Activated CD8-positive, alpha-beta memory T cell treated with anti-CD3 and anti-CD28 coated beads, Interleukin-2, amount 50 U/mL, for 1 hour (primary cell): ENCODE measurements around the gene EYA3.
A peak's percentile ranks its signal among the peaks of the same experiment; 100 is the strongest.

Experiments used
- DNase-seq: peaks from one replicate; pipeline ENCODE4 v3.0.0-alpha.2; 2020; ENCODE audit errors: extremely low read depth

EYA3 gene, protein sequence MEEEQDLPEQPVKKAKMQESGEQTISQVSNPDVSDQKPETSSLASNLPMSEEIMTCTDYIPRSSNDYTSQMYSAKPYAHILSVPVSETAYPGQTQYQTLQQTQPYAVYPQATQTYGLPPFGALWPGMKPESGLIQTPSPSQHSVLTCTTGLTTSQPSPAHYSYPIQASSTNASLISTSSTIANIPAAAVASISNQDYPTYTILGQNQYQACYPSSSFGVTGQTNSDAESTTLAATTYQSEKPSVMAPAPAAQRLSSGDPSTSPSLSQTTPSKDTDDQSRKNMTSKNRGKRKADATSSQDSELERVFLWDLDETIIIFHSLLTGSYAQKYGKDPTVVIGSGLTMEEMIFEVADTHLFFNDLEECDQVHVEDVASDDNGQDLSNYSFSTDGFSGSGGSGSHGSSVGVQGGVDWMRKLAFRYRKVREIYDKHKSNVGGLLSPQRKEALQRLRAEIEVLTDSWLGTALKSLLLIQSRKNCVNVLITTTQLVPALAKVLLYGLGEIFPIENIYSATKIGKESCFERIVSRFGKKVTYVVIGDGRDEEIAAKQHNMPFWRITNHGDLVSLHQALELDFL

DNA sequence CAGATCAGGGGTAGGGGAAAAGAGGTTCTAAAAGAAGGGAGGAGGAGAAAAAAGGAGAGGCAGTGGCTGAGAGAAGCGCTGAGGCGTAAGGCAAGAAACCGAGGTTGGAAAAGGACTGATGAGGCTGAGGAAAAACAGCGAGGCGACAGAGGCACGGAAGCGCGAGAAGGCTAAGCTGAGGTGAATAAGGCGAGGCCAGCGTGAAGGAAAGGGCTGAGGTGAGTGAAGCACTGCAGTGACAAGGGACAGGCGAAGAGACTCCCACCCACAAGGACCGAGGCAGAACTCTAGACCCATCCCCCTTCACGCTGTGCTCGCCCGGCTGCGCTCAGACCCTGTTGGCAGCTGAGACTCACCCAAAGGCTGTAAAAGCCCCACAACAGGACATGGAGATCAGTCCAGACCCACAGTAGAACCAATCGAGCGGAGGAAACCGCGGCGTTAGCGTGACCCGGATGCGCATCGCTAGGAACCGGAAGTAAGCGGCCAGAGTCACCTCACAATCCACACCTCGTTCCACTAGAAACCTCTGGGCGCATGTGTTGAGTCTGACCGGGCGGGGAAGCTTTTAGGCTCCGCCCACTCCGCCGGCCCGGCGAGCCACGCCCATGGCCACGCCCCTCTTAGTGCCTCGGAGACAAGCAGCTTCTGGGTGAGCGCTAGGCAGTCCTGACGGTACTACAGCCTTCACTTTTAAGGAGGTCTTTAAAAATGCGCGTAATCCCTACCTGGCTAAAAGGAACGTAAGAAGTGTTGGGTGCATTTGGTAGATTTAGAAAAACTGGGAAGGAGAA is at the start of gene EYA3:
Gene EYA3 (minus strand): TSS at position 443 of the 794 bp plus-strand sequence. CDS start 30,584 bp downstream, outside the sequence.
- peak; percentile 86 for DNase-seq

DNA sequence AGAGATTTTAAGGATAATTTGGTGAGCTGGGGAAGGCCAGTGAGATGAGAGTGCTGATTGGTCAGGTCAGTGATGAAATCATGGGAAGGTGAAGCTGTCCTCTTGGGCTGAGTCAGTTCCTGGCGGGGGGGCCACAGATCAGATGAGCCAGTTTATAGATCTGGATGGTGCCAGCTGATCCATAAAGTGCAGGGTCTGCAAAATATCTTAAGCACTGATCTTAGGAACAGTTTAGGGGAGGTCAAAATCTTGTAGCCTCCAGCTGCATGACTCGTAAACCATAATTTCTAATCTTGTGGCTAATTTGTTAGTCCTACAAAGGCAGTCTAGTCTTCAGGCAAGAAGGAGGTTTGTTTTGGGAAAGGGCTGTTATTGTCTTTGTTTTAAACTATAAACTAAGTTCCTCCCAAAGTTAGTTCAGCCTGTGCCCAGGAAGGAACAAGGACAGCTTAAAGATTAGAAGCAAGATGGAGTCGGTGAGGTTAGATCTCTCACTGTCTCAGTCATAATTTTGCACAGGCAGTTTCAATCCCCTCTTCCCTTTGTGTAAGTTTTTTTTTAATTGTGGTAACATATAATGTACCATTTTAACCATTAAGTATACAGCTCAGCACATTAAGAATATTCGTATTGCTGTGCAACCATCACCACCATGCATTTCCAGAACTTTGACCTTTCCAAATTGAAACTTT is 48.7 kb upstream of the EYA3 start:
- no peak for DNase-seq

DNA sequence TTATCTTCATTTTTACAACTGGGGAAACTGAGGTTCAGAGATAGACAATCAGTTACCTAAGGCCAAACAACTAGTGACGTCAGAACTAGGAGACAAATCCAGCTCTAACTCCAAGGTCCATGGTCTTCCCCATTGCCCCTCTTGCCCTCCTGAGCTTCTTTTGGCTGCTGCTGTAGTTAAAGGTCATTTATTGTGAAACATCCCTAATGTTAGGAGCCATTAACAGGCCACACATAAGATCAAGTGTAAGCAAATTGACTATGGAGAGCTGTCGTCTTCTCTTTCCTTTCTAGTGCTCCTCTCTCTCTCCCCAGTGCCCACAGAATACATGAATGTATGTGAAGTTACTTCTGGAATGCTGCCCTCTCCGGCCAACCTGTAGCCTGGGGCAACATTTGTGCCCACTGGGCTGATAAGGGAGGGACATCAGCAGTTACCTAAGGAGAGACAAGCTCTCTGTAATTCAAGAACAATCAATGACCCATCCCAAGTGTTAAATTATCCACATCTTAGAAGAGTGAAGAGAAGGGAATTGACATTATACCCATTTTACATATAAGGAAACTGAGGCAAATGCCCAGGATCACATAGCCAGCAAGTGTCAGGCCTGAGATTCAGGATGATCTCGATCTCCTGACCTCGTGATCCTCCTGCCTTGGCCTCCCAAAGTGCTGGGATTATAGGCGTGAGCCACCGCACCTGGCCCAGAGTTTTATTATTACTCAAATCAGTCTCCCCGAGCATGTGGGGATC is 47.9 kb upstream of the EYA3 start:
- DNase-seq, result no peak

DNA sequence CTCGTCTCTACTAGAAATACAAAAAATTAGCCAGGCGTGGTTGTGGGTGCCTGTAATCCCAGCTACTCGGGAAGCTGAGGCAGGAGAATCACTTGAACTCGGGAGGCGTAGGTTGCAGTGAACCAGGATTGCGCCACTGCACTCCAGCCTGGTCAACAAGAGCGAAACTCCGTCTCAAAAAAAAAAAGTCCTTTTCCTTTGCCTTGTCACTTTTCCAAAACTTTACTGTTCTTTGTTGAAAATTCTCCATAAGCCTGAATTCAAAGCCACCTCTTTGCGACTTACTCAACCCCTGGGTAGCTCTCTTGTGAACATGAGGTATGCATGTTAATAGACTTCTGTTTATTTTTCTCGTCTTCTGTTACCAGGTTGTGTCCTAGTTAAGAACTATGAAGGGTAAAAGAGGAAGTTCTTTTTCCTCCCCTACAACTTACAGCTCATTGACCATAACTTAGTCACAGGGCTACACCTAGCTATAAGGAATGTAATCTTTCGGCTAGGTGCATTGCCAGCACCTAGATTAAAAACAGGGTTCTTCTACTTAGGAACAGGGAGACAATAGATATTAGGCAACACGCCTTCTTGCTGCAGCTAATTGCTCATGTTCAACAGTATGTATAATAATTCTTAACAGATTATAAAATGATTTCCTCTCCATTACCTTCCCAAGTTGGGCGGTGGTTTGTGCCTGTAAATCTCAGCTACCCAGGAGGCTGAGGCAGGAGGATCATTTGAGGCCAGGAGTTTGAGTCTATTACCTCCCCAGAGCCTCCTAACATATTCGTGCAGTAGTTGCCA is 47.2 kb upstream of the EYA3 start:
- DNase-seq, result no peak

DNA sequence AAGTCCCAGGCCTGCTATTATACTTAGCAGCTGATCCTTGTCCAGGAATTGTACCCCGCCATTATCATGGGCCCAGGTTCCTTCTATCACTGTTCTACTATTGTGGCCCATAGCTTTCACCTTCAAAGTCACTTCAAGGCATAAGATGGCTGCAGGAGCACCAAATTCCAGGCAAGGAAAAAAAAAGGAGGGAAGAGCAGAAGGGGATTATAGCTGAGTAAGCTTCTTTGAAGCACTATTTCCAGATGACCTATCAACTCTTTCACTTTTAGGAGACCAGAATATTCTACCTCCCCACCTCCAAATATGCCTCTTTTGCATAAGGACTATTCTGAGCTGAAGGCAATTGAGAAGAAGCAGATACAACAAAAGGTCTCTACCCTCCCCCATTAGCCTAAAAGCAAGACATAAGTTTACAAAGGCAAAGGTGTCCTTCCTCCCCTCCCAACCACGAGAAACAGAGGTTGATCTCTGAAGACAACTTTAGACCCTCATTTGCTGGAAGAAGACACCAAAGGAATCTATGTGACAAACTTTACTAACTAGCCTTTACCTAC is 46.3 kb upstream of the EYA3 start:
- DNase-seq, result no peak

DNA sequence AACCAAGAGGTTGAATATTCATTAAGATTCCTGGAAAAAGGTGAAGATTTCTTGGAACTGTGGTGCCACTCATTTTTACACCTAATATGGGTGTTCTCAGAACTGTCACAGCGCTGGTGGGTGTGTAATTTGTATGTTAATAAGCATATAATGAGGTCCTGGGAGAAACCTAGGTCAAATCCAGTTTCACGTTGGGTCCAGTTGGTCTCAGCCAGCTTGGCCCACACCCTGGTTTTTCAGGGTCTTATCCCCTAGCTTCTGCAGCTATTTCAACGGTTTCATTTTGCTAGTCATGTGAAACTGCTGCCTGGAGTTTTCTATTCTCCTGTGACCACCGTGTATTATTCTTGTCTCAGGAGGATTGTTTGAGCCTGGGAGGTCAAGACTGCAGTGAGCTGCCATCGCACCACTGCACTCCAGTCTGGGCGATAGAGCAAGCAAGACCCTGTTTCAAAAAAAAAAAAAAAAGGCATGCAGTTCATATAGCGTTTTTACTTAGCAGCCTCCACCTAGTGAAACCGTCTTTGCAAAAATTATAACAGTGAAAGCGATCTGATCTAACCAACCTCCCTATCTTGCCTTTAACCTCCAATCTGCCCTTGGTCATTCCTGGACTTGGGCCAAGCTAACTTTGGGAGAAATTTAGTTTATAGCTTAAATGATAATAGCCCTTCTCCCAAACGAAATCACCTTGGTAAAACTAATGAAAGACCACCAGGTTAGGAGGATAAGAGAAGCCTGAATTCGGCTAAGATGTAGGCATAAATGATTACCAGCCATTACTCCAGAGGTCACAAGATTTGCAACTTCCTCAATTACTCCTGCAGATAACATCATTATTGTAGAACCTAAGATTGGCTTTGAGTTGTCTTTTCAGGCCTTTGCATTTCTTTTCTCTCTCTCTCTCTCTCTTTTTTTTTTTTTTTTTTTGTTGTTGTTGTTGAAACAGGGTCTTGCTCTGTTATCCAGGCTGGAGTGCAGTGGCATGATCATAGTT is 44.1 kb upstream of the EYA3 start:
- no peak for DNase-seq

DNA sequence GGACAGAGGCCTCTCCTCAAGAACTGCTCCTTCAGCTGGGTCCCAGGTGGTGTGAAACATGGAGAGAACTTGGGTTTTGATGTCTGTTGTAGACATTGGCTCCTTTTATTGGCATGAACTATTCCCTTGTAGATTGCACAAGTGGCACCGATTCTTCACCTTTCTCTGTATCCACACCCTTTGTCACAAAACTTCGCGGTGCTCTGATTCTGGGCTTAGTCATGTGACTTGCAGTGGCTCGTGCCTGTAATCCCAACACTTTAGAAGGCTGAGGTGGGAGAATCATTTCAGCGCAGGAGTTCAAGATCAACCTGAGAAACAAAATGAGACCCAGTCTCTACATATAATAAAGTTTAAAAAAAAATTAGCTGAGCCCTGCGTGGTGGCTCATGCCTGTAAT is 42.5 kb upstream of the EYA3 start:
- DNase-seq, result no peak

DNA sequence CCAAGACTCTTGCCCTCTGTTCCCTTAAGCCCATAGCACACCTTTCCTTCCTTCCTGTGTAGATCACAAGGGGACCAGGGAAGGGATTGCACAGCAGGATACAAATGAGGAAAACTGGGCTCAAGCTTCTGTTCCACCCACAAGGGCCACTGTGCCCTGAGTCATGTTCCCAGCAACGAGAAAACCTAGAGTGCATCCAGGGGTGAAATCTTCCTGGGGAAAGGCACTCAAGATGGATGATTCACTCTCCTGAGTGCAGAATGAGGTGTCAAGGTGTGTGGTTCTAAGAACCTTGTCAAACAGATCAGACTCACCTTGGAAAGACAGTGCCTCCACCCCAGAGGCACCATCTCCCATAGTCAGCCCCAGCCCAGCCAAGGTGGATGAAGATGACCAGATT is 40.7 kb upstream of the EYA3 start:
- no peak for DNase-seq

DNA sequence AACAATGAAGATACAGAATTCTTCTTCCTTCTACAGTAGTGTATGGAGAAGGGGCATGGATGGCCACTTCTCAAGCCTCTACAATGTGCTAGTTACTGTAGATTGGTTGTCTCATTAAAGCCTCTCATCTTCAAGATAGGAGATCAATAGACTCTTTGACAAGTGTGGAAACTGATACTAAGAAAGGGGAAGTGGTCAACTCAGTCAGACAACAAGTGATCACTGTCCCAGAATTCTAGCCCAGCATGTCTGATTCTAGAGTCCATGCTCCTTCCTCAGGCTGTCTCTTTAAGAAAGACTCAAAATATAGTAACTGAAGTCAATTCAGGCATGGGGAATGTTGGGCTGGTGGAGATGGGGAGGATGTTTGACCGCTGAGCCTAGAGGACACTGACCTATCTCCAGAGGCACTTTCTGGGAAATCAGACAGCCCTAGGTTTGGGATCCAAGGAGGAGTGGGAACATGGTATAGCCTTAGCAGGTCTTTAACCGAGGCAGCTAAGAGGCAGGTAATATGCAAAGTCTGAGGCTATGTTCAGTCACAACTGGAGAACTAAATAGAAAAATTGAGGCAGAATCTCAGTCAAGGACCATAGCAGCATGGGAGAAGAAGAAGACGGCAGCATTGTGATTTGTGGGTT is 39.3 kb upstream of the EYA3 start:
- DNase-seq, result no peak

DNA sequence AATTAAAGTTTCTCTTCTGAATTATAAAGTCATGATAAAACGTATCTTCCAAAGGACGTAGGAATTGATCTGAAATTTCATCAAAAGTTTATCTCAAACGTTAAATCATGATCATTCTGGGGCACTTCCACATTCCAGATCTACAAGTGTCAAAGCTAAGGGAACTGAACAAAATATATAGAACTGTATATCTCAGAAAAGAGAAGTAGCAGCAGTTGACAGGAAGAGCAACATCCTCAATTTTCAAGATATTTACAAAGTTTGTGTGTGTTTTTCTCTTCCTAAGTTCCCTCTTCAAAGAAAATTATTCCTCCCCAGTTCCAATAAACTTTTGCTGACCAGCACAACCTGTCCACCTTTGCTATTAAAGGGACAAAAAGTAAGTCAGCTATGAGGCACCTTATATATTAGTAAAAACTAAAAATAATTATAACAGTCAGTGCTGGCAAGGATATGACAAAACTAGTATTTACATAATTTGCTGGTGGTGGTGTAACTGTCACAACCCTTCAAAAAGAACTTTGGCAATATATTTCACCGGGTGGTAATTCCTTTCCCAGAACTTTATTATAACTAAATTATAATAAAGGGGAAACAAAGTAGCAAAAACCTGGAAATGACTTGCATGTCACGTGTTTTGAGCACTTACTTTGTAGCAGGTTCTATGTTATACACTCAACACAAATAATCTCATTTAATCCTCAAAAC is 38.5 kb upstream of the EYA3 start:
- no peak for DNase-seq

DNA sequence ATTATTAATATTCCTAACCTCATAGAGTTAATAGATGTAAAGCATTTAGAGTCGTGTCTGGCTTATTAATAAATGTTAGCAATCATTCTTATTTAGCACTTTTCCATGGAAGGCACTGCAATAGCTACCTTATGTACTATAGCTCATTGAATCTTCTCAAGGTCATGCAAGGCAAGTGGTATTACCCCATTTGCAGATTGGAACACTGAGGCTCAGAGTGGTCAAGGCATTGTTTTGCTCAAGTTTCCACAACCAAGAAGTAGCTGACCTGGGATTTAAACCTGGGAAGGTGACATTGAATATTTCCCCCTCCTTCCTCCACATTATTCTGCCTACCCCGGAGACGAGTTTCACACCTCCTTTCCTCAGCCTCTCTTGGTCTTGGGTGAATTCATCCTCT is 37.8 kb upstream of the EYA3 start:
- DNase-seq, result no peak

DNA sequence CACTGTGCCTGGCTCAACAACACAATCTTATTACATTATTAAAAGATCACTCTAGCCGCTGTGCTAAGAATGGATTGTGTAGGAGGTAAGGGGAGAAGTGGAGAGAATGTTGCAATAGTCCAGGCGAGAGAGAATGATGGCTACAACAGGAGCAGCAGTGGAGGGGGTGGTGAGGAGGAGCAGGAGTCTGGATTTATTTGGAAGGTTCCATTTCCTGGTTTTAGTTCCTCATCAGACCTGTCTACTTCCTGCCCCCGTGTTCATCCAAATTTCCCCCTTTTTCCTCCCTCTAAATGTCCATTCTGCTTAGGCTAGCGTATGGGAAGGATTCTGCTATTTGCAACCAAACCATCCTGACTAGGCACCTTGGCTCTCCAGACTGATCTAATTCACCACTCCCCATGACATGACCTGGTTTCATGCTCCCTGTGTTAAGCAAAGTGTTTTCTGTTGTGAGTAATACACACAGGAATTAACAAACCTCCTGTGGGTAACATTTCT is 35.1 kb upstream of the EYA3 start:
- no peak for DNase-seq

DNA sequence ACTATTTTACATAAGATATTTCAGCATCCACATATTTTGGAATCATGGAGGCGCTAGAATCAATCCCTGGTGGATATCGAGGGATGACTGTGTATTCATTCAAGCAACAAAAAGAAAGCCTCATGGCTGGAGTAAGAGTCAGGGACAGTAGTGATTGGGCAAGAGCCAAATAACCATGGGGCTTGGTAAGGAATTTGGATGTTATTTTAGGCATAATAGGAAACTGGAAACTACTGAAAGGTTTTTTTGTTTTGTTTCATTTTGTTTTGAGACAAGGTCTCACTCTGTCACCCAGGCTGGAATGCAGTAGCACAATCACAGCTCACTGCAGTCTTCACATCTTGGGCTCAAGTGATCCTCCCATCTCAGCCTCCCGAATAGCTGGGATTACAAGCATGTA is 33.8 kb upstream of the EYA3 start:
- DNase-seq, result no peak

DNA sequence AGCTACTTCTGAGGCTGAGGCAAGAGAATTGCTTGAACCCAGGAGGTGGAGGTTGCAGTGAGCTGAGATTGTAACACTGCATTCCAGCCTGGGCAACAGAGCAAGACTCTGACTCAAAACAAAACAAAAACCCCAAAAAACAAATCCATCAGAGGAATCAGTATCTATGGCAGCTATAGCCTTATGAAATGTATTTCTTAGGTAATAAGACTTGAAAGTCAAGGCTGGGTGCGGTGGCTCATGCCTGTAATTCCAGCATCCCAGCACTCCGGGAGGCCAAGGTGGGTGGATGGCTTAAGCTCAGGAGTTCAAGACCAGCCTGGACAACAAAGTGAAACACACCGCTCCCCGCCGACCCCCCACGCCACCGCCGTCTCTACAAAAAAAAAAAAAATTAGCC is 31.1 kb upstream of the EYA3 start:
- DNase-seq, result no peak

DNA sequence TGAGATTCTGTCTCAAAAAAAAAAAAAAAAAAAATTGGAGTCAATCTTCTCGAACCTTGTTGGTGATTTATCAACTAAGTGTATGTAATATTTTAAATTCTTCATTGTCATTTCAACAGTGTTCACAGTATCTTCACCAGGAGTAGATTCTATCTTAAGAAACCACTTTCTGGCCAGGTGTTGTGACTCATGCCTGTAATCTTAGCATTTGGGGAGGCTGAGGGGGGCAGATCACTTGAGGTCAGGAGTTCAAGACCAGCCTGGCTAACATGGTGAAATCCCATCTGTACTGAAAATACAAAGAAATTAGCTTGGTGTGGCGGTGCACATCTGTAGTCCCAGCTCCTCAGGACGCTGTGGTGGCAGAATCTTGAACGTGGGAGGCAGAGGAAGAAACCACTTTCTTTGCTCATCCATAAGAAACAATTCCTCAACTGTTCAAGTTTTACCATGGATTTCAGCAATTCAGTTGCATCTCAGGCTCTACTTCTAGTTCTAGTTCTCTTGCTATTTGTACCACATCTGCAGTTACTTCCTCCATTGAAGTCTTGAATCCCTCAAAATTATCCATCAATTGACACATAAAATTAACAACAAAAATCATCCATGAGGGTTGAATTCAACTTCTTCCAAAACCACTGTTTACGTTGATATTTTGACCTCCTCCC is 30.4 kb upstream of the EYA3 start:
- DNase-seq, result no peak

DNA sequence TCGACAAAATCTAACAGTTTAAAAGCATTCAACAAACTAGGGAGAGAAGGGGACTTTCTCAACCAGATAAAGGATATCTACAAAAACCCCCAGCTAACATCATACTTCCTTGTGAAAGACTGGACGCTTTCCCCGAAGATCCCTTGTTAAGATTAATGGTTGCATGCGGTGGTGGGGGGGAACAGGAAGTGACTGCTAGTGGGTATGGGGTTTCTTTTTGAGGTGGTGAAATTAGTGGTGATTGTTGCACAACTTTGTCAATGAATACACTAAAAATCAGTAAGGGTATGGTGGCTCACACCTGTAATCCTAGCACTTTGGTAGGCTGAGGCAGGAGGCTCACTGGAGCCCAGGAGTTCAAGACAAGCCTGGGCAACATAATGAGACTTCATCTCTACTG is 26.9 kb upstream of the EYA3 start:
- no peak for DNase-seq

DNA sequence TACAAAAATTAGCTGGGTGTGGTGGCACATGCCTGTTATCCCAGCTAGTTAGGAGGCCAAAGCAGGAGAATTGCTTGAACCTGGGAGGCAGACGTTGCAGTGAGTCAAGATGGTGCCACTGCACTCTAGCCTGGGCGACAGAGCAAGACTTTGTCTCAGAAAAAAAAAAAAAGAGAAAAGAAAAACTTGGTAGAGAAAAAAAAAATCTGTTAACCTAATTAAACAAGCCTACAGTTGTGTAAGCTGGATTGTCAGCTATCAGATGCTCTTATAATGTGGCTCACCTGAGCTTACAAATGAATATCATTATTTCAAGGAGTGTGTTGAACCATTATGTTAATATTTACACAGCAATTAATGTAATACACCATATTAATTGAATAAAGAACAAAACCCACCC is 26.4 kb upstream of the EYA3 start:
- no peak for DNase-seq
